Epithelial cell of proximal tubule (primary cell): ENCODE data around the gene SKAP1. TPM values are rescaled to one million over a fixed set of nuclear protein-coding genes. Genes with fewer than 3 reads are reported as not detected.

Experiments used
- DNase-seq: peaks from one replicate; pipeline ENCODE4 v3.0.0-alpha.2; 2011; ENCODE audit warnings: low read depth
- H3K4me3 ChIP-seq: 2 replicates; pipeline ENCODE4 v1.5.1; 2011; ENCODE audit warnings: low read depth, mild to moderate bottlenecking, low read length
- CTCF ChIP-seq: conservative IDR thresholded peaks from 2 replicates; pipeline ENCODE4 v1.5.1; 2012; ENCODE audit warnings: low read depth, mild to moderate bottlenecking, low read length
- total RNA-seq: library from RNA; depleted of rRNA; stranded (reverse); fragments of >200 nt; gene quantifications from 2 replicates; pipeline ENCODE4 v1.2.3, GENCODE V29; 2015

The SKAP1 gene
- total RNA-seq, 1 donor from 2014 or later: 11.4 TPM

GRCh38 chr17:48231995-48232959 is 197.7 kb downstream of the SKAP1 start:
- no peak for DNase-seq
- no peak overlapping the region for H3K4me3 ChIP-seq
- no peak for TF ChIP-seq CTCF

GRCh38 chr17:48229936-48230335 is 200.1 kb downstream of the SKAP1 start:
- no peak overlapping the region for H3K4me3 ChIP-seq
- DNase-seq: no peak
- TF ChIP-seq CTCF: no peak

GRCh38 chr17:48228720-48229119 is 201.3 kb downstream of the SKAP1 start:
- no peak overlapping the region for H3K4me3 ChIP-seq
- peak; percentile 26 for TF ChIP-seq CTCF
- DNase-seq: no peak

- no peak for TF ChIP-seq CTCF
- H3K4me3 ChIP-seq: no peak overlapping the region
- no peak for DNase-seq
Observed at GRCh38 chr17:48225725-48226567, 204.1 kb downstream of the SKAP1 start.

GRCh38 chr17:48223945-48224344 is 206.1 kb downstream of the SKAP1 start:
- DNase-seq: no peak
- H3K4me3 ChIP-seq: no peak overlapping the region
- no peak for TF ChIP-seq CTCF

- TF ChIP-seq CTCF: no peak
- no peak overlapping the region for H3K4me3 ChIP-seq
- DNase-seq: no peak
Observed at GRCh38 chr17:48219617-48220016, 210.4 kb downstream of the SKAP1 start.
